HG03103 (cell line): ENCODE data around the gene ST6GALNAC6.
"Not testable (repeated sequence)": the region's sequence is repeated elsewhere in the genome, so short reads cannot be mapped to it uniquely, and the experiment has no call there.

ENCODE experiments used
- ATAC-seq: cut with Tn5 transposase; IDR thresholded peaks from one replicate; pipeline ENCODE4 v1.9.1; 2021; ENCODE audit warnings: low read depth; ENCODE audit not compliant: unreplicated experiment

The ST6GALNAC6 gene

GRCh38 chr9:127860779-127861178, 38.6 kb downstream of the ST6GALNAC6 start:
- no peak for ATAC-seq

DNA sequence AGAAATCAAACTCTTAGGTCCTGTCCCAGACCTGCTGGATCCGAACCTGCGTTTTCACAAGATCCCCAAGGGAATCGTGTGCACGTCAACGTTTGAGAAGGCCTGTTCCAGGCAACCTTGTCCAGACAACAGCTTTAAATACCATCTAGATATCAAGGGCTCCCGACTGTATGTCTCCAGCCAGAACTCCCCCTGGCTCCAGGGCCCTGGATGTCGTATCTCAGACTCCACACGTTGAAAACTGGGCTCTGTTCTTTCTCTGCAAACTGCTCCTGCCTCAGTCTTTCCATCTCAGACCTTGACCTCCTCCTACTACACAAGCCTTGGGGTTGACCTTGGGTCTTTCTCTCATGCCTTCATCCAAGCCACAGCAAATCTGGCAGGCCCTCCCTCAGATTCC, 39.1 kb downstream of the ST6GALNAC6 start:
- ATAC-seq = no peak

- ATAC-seq = no peak
These were observed 41.3 kb downstream of the ST6GALNAC6 start for GRCh38 chr9:127858041-127858512.

GRCh38 chr9:127857278-127857677, 42.1 kb downstream of the ST6GALNAC6 start:
- no peak for ATAC-seq

GRCh38 chr9:127856729-127857116, 42.7 kb downstream of the ST6GALNAC6 start:
- no peak for ATAC-seq

DNA sequence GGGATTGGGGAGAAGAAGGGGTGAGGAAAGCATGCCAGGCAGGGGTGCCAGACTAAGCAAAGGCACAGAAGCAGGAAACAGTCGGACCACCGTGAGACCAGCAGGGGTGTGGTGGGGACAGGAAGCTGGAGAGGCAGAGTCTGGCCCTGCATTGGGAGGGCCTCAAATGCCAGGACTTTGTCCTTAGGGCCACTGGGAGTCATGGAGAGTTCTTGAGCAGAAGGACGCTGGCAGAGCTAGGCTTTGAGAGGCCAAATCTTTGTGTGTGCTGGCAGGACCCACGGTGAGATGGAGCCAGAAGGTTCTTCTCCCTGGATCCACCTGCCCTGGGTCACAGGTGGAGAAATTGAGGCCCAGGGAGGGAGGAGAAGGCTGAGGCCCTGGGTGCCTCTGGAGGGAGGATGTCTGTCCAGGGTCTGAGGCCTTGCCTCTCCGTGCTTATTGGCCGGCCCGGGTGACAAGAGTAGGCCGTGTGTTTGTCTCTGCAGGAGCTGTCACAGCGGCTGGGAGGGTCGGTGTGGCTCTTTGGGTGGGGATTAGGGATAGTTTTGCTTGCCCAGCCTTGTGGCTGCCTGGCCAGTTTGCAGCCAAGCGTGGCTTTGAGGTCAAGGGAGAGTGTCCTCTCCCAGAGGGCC, 43.2 kb downstream of the ST6GALNAC6 start:
- ATAC-seq = no peak

DNA sequence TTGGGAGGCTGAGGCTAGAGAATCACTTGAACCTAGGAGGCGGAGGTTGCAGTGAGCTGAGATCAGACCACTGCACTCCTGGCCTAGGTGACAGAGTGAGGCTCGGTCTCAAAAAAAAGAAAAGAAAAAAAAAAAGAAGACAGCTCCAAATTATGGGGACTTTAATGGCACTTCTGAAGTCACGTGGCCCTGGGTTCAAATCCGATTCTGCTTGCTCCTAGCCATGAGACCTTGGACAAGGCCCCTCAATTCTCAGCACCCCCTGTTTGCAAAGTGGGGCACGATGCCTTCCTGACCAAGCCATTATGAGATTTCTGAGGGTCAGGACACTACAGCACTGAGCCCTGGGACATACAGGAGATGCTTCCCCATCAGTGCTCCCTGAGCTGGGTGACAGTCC, 43.9 kb downstream of the ST6GALNAC6 start:
- ATAC-seq = no peak

- no peak for ATAC-seq
These were observed 44.4 kb downstream of the ST6GALNAC6 start for GRCh38 chr9:127854960-127855359.

GRCh38 chr9:127854184-127854806, 45.1 kb downstream of the ST6GALNAC6 start, which contains the start of gene ENG:
Gene ENG (minus strand): TSS chr9:127854658. CDS start chr9:127854355, 303 bp downstream.
- ATAC-seq = no peak

DNA sequence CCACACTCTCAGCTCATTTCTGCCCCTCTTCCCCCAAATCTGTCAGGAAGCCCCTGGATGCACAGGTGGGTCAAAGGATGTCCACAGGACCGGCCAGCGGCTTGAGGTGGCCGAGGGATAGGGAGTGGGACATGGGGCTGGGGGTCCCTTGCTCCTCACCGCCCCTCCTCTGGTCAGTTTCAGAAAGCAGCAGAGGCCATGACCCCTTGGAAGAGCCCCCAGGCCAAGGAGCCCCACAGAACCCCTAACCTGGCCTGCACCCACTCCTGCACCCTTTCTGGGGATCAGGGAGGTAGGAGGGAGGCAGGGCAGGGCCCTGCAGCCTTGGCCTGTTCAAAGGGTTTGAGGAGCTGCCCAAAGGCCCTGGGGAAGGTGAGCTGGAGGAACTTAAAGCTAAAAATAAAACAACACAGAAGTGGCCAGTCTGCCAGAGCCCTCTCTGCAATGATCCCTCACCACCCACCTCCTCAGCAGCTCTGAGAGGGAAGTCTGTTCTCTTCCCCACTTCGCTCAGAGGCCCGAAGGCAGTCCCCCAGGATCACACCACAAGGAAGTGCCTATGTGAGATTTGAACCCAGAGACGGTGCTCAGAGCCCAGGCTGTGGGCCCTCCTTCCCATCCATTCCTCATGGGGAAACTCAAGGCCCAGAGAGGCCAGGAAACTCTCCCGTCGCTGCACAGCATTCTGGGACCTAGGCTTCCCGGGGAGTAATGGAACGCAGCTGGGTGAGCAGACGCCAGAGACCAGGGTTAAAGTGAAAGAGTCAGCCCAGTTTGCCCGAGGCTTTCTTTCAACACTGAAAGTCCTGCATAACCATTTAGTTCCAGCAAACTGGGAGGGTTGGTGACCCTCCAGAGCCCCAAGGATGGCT, 45.9 kb downstream of the ST6GALNAC6 start:
- no peak for ATAC-seq

GRCh38 chr9:127852829-127853228, 46.6 kb downstream of the ST6GALNAC6 start:
- ATAC-seq = no peak

GRCh38 chr9:127850286-127850830, 49.0 kb downstream of the ST6GALNAC6 start:
- ATAC-seq = no peak

DNA sequence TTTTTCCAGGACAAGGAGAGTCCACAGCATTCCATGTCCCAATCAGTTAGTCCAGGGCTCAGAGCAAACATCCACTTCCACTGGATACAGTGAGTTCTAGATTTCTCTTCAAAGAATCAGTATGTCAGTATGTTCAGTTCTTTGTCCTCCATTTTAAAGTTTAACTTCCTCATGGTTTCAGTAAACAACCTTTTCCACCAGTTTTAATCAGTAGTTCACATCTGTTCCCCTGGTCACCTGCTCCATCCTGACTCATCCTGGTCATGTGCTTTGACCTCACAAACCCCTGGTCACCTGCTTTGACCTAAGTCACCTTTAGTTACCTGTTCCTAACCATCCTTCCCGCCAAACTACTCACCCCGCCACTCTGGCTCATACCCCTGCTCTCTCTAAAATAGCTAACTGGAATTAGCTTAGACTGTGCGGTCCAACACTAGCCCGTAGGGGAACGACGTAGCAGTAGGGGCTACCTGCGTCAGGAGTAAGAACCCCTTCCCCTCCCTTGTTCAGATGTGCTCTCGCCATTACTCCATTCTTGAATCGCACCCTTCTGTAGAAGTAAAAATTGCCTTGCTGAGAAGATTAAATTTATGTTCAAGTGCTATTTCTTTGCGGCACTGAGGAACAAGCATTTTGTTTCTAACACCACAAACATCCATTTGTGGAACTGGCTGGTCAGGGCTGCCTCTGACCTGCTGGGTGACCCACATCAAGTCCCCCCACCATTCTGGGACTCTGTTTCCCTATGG, 50.5 kb downstream of the ST6GALNAC6 start:
- no peak for ATAC-seq

DNA sequence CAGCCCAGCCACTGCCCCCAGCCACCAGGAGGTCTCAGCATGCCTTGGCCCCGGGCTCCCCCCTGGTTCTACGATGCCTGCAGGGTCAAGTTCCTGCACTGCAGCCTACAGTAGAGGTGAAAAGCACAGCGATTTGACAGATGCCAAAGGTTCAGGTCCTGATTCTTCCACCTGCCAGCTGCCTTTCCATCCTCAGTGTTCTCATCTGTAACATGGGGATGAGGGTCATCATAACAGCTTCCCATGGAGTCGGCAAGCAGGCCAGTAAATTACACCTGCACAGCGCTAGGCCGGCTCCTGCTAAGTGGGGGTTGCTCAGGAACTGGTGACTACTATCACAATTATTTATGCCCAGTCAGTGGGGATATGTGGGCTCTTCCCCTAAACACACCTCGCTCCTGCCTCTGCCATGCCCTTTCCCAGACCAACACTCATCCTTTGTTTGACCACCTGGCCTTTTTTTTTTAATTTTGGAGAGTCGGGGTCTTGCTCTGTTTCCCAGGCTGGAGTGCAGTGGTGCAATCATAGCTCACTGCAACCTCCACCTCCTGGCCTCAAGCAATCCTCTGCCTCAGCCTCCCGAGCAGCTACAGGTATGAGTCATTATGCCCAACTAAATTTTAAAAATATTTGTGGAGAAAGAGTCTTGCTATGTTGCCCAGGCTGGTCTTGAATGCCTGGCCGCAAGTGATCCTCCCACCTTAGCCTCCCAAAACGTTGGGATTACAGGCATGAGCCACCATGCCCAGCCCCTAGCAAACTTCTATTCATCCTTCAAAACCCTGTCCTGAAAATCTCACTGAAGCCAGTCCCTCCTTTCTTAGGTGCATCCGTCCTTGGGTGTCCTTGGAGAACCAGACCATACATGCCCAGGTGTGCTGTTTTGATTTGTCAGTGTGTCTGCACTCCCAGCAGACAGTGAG, 51.3 kb downstream of the ST6GALNAC6 start:
- ATAC-seq = no peak

DNA sequence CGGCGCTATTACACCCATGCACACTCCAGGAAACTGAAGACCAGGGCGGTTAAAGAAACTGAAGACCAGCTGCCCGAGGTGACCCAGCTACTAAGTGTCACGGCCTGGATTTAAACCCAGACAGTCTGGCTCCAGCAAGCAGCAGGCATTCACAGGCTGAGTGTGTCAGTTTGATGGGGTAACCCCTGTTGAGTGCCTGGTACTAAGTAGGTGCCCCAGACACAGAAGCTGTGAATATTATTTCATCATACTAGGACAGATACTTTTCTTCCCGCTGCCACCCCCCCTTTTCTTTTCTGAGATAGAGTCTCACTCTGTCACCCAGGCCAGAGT, 52.3 kb downstream of the ST6GALNAC6 start:
- ATAC-seq = no peak

DNA sequence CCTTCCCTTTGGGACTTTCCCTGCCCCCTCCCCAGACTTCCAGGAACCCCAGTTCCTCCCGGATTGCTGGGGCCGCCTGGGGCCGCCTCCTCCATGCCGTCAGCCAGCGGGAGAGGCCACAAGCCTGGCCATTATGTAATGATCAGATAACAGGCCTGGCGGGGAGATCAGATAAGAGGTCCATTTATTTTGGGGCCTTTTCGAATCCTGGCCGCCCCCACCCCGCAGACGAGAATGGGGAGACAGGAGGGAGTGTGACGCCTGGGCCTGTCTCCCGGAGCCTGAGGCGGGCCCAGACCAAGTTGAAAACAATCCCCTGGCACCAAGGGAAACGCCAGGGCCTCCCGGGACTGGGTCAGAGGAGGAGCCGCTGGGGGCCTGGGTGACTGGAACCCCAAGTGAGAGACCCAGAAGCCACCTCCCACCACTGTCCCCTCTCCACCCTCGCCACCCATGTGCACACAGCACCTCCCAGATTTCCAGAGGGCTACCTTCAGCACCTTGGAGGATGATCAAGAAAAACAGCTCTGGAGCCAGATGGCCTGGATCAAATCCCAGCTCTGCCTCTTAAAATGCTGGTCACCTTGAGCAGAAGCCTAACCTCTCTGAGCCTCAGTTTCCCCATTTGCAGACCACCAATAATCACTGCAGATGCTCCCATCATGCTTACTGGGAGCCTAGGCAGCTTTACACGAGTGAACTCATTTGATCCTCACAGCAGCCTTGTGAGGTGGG, 52.8 kb downstream of the ST6GALNAC6 start:
- no peak for ATAC-seq

DNA sequence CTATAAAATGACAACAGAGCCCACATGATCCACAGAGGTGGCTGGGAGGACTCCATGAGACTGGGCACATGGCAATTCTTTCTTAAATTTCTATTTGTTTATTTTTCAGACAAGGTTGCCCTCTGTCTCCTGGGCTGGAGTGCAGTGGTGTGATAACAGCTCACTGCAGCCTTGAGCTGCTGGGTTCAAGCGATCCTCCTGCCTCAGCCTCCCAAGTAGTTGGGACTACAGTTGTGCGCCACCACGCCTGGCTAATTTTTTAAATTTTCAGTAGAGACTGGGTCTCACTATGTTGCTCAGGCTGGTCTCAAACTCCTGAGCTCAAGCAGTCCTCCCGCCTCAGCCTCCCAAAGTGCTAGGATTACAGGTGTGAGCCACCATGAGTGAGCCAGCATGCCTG, 53.8 kb downstream of the ST6GALNAC6 start:
- not testable (repeated sequence) for ATAC-seq

- no peak for ATAC-seq
These were observed 54.5 kb downstream of the ST6GALNAC6 start for GRCh38 chr9:127844821-127845359.
